Measurements from ENCODE around the gene VPS39.

Gene VPS39

DNA sequence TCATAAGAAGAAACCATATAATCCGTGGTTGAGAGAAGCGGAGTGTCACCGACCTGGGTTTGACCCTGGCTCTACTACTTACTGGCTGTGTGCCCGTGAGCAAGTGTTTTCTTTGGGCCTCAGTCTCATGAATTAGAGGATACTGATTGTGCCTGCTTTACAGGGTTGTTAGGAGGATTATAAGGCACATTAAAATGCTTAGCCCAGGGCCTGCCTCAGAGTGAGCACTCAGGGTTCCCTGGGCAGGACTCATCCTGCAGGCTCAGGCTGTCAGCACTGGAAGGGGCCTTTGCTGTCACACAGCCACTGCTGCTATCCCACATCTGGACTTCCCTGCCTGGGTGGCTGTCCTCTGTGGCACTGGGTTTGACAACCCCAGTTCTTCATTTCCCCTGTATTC, 56.4 kb downstream of the VPS39 start:
- no peak for DNase-seq (ENCODE audit: extremely low spot score)
- ChIA-PET CTCF (no interaction called here), POLR2A (no interaction called here)
- TF ChIP-seq SP1 (IDR thresholded peaks at IDR 0.05) (no peak), L3MBTL2 (conservative IDR thresholded peaks at IDR 0.05) (no peak), CTBP1 (IDR thresholded peaks at IDR 0.05; ENCODE audit: borderline replicate concordance) (no peak)

DNA sequence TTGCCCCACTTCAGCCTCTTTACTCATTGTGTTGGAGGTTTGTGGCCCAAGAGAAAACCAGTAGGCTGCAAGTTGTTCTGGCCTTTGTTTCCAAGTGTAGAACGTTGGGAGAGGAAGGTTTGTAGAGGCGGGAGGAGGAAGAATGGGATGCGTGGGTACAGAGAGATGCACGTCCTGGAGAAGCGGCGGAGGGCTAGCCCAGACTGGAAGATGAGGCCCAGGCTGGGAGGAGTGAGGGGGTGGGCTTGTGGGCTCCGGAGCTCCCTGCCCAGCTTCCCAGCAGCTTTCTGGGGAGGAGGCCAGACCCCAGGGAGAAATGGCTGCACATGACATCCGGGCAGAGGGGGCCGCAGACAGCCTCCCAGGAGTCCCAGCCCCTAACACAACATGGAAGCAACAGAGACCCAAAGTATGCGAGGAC, 57.0 kb downstream of the VPS39 start:
- TF ChIP-seq ARNT (IDR thresholded peaks at IDR 0.05) (no peak), L3MBTL2 (conservative IDR thresholded peaks at IDR 0.05) (no peak), NFRKB (IDR thresholded peaks at IDR 0.05) (no peak), FOXM1 (IDR thresholded peaks at IDR 0.05; ENCODE audit: borderline replicate concordance) (no peak), TARDBP (IDR thresholded peaks at IDR 0.05) (no peak), LEF1 (IDR thresholded peaks at IDR 0.05; ENCODE audit: borderline replicate concordance) (no peak), FOXK2 (IDR thresholded peaks at IDR 0.05) (no peak)
- DNase-seq (ENCODE audit: extremely low spot score) = no peak
- ChIA-PET POLR2A (no interaction called here), CTCF (interaction anchor here (1.0 kb wide), 1 partner anchor 94 kb away, joined by 3 read pairs; no protein-coding TSS in a partner anchor)

DNA sequence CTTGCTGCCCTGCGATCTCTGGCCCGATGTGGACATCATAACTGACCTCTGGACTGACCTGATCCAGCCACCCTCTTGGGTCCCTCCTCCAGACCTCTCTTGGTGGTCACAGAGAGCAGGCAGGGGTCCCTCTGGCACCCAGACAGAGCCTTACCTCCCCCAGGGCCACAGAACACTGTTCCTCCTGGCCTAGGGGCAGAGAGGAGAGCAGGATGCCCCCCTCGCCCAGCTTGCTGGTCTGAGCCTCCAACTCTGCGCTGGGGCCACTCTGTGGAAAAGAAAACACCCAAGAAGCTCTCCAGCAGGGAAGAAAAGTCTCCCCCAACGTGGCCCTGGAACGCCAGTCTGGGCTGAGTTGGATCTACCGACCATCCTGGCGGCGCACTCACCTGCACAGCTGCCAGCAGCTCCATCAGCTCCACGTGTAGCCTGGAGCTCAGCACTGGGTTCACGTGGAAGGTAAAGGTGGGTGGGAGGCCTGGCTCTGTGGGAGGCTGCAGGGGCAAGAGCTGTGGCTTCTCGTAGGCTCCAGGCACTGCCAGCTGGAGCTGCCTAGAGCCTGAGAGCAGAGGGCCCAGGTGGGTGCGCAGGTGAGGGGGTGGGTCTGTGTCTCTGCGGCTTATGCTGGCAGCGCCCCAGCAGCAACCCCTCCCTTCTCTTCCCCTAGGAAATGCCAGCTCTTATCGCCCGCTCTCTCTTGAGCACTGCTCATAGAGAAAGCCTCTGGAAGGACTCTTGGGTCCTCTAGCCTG, 57.7 kb downstream of the VPS39 start:
- TF ChIP-seq BHLHE40 (IDR thresholded peaks at IDR 0.05; ENCODE audit: borderline replicate concordance) (no peak), FOXK2 (IDR thresholded peaks at IDR 0.05) (no peak), CTBP1 (IDR thresholded peaks at IDR 0.05; ENCODE audit: borderline replicate concordance) (no peak), ELF4 (IDR thresholded peaks at IDR 0.05) (no peak), NFRKB (IDR thresholded peaks at IDR 0.05) (no peak), HDGF (IDR thresholded peaks at IDR 0.05; ENCODE audit: borderline replicate concordance) (no peak), ZNF384 (IDR thresholded peaks at IDR 0.05) (no peak), TARDBP (IDR thresholded peaks at IDR 0.05) (no peak), SUZ12 (IDR thresholded peaks at IDR 0.05) (no peak), FOXA1 (IDR thresholded peaks at IDR 0.05) (no peak)
- TF ChIP-seq, protein P1, sequence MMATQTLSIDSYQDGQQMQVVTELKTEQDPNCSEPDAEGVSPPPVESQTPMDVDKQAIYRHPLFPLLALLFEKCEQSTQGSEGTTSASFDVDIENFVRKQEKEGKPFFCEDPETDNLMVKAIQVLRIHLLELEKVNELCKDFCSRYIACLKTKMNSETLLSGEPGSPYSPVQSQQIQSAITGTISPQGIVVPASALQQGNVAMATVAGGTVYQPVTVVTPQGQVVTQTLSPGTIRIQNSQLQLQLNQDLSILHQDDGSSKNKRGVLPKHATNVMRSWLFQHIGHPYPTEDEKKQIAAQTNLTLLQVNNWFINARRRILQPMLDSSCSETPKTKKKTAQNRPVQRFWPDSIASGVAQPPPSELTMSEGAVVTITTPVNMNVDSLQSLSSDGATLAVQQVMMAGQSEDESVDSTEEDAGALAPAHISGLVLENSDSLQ (IDR thresholded peaks at IDR 0.05) = no peak
- CTCF ChIA-PET = interaction anchor here (1.0 kb wide), 1 partner anchor 93 kb away, joined by 3 read pairs; no protein-coding TSS in a partner anchor
- POLR2A ChIA-PET = no interaction called here
- DNase-seq (ENCODE audit: extremely low spot score) = no peak

DNA sequence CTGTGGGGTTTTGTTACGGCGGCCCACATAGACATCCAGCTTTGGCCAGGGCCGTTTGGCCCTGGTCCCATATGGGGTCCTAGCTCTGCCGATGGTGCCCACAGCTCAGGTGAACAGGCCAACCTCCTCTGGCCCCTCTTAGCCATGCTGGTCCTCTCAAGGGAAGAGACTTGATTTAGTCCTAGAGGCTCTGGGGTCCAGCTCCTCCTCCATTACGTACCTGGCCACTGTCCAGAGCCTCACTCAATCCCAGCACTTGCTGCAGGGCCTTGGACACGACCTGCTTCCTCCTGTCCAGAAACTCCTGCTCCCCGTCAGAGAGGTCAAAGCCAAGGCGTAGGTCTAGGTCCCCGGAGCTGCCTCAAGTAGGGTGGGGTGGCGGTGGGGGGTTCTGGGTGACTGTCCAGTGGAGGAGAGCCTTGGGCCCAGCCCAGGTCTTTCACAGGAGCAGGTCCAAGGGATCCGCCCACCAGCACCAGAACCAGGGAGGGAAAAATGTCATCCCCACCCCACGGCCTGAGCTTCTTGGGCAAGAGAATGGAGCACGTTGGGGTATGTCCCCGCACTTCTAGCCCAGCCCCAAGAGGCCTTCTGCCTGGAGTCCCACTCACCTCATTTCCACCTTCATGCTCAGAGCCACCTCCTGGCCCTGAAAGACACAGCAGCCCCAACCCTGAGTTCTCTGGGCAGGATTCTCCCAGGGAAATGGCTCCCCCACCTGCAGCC, 58.4 kb downstream of the VPS39 start:
- no peak for DNase-seq (ENCODE audit: extremely low spot score)
- POLR2A ChIA-PET = interaction anchor here (0.6 kb wide), 1 partner anchor 59 kb away, joined by 3 read pairs; the partner anchor contains the start of gene VPS39
- CTCF ChIA-PET = interaction anchor here (0.7 kb wide), 1 partner anchor 12 kb away, joined by 3 read pairs; no protein-coding TSS in a partner anchor
- TF ChIP-seq ZNF384 (IDR thresholded peaks at IDR 0.05) (no peak), CTBP1 (IDR thresholded peaks at IDR 0.05; ENCODE audit: borderline replicate concordance) (no peak), ELF4 (IDR thresholded peaks at IDR 0.05) (no peak), FOXM1 (IDR thresholded peaks at IDR 0.05; ENCODE audit: borderline replicate concordance) (no peak), NFRKB (IDR thresholded peaks at IDR 0.05) (no peak), SP1 (IDR thresholded peaks at IDR 0.05) (no peak), LEF1 (IDR thresholded peaks at IDR 0.05; ENCODE audit: borderline replicate concordance) (no peak), FOXA1 (IDR thresholded peaks at IDR 0.05) (no peak), HDGF (IDR thresholded peaks at IDR 0.05; ENCODE audit: borderline replicate concordance) (no peak), FOXK2 (IDR thresholded peaks at IDR 0.05) (no peak), L3MBTL2 (conservative IDR thresholded peaks at IDR 0.05) (no peak), BHLHE40 (IDR thresholded peaks at IDR 0.05; ENCODE audit: borderline replicate concordance) (no peak), SUZ12 (IDR thresholded peaks at IDR 0.05) (no peak), ARNT (IDR thresholded peaks at IDR 0.05) (no peak), TARDBP (IDR thresholded peaks at IDR 0.05) (no peak)
- TF ChIP-seq, protein P1 (IDR thresholded peaks at IDR 0.05) = no peak

DNA sequence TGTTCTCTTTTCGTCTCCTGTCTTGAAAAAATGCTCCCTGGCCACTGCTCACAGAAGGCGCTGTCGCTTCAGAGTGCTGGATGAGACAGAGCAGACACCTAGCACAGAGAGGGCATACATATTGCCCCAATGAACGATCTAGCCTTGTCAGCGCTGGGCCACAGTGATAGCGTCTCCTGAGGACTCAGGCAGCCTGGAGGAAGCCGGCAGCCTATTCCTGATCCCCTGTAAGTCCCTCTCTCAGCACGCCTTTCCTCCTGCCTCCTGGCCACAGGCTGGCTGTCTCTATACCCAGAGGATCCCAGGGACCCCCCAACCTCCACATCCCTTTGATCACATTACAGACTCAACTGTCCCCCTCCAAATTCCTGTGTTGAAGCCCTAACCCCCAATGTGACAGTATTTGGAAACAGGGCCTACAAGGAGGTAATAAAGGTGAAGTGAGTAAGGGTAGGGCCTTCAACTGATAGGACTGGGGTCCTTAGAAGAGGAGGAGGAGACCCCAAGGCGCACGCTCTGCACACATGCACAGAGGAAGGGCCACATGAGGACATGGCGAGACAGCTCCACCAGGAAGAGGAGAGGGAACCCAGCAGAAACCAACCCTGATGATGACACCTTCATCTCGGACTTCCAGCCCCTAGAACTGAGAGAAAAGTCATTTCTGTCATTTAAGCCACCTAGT, 59.2 kb downstream of the VPS39 start:
- ChIA-PET CTCF (interaction anchor here (0.7 kb wide), 1 partner anchor 12 kb away, joined by 3 read pairs; no protein-coding TSS in a partner anchor), POLR2A (interaction anchor here (0.6 kb wide), 1 partner anchor 59 kb away, joined by 3 read pairs; the partner anchor contains the start of gene VPS39)
- DNase-seq (ENCODE audit: extremely low spot score) = no peak
- TF ChIP-seq LEF1 (IDR thresholded peaks at IDR 0.05; ENCODE audit: borderline replicate concordance) = no peak
- no peak for TF ChIP-seq SUZ12 (IDR thresholded peaks at IDR 0.05)
- TF ChIP-seq FOXK2 (IDR thresholded peaks at IDR 0.05) = no peak
- TF ChIP-seq ARNT (IDR thresholded peaks at IDR 0.05) = no peak
- no peak for TF ChIP-seq FOXA1 (IDR thresholded peaks at IDR 0.05)
- no peak for TF ChIP-seq L3MBTL2 (conservative IDR thresholded peaks at IDR 0.05)
- no peak for TF ChIP-seq CTBP1 (IDR thresholded peaks at IDR 0.05; ENCODE audit: borderline replicate concordance)
- no peak for TF ChIP-seq ZNF384 (IDR thresholded peaks at IDR 0.05)
- no peak for TF ChIP-seq BHLHE40 (IDR thresholded peaks at IDR 0.05; ENCODE audit: borderline replicate concordance)
- no peak for TF ChIP-seq SP1 (IDR thresholded peaks at IDR 0.05)
- no peak for TF ChIP-seq TARDBP (IDR thresholded peaks at IDR 0.05)

DNA sequence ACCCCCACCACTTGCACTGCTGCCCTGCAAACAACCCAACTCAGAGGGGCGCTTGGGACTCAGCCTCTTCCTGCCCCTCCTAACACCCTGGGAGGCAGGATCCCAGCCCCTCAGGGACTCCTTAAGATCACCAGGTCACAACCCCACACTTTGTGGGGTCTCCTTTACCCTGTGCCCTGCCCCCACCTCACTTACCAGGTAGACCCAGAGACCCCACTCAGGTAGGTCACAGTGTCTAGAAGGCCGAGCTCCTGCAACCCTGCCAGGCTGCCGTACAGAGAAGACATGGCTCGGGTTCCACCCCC, 60.7 kb downstream of the VPS39 start:
- TF ChIP-seq LEF1 (IDR thresholded peaks at IDR 0.05; ENCODE audit: borderline replicate concordance) (no peak), TARDBP (IDR thresholded peaks at IDR 0.05) (no peak), FOXA1 (IDR thresholded peaks at IDR 0.05) (no peak)
- TF ChIP-seq, protein P1 (IDR thresholded peaks at IDR 0.05) = no peak
- CTCF ChIA-PET = no interaction called here
- POLR2A ChIA-PET = no interaction called here
- DNase-seq (ENCODE audit: extremely low spot score) = no peak

Measured in HEK293T (cell line).